HG03575 (cell line): ENCODE results near the gene POLDIP3.
"Not testable (repeated sequence)": the region's sequence is repeated elsewhere in the genome, so short reads cannot be mapped to it uniquely, and the experiment has no call there.

Experiments
- ATAC-seq: cut with Tn5 transposase; IDR thresholded peaks from one replicate; pipeline ENCODE4 v1.9.1; 2021; ENCODE audit not compliant: unreplicated experiment, insufficient number of reproducible peaks, low FRiP score; ENCODE audit errors: extremely low read depth

POLDIP3 gene

GRCh38 chr22:42601879-42602465 is 12.7 kb downstream of the POLDIP3 start:
- no peak for ATAC-seq

- no peak for ATAC-seq
These were observed 17.7 kb downstream of the POLDIP3 start for GRCh38 chr22:42596863-42597530.

- ATAC-seq = no peak
These were observed 18.3 kb downstream of the POLDIP3 start for GRCh38 chr22:42596336-42596735.

- no peak for ATAC-seq
These were observed 19.2 kb downstream of the POLDIP3 start for GRCh38 chr22:42595434-42595833.

- no peak for ATAC-seq
These were observed 22.7 kb downstream of the POLDIP3 start for GRCh38 chr22:42591987-42592386.

- ATAC-seq = no peak
These were observed 27.0 kb downstream of the POLDIP3 start for GRCh38 chr22:42587588-42588175.

GRCh38 chr22:42586381-42586780 is 28.3 kb downstream of the POLDIP3 start:
- ATAC-seq = no peak

- ATAC-seq = no peak
These were observed 29.6 kb downstream of the POLDIP3 start for GRCh38 chr22:42585096-42585495.

GRCh38 chr22:42584364-42584940 is 30.2 kb downstream of the POLDIP3 start:
- ATAC-seq = no peak

GRCh38 chr22:42582987-42583386 is 31.7 kb downstream of the POLDIP3 start:
- ATAC-seq = no peak

GRCh38 chr22:42581762-42582716 is 32.6 kb downstream of the POLDIP3 start:
- no peak for ATAC-seq

- not testable (repeated sequence) for ATAC-seq
These were observed 33.4 kb downstream of the POLDIP3 start for GRCh38 chr22:42581194-42581761.

GRCh38 chr22:42580040-42580439 is 34.6 kb downstream of the POLDIP3 start:
- not testable (repeated sequence) for ATAC-seq

GRCh38 chr22:42577623-42578240 is 37.0 kb downstream of the POLDIP3 start:
- no peak for ATAC-seq

- ATAC-seq = not testable (repeated sequence)
These were observed 37.5 kb downstream of the POLDIP3 start for GRCh38 chr22:42577141-42577540.

- not testable (repeated sequence) for ATAC-seq
These were observed 38.6 kb downstream of the POLDIP3 start for GRCh38 chr22:42575996-42576574.

- not testable (repeated sequence) for ATAC-seq
These were observed 40.2 kb downstream of the POLDIP3 start for GRCh38 chr22:42574468-42574867.

GRCh38 chr22:42574046-42574445 is 40.6 kb downstream of the POLDIP3 start:
- not testable (repeated sequence) for ATAC-seq
